Measurements from ENCODE around the gene DOCK3.
A peak's percentile ranks its signal among the peaks of the same experiment; 100 is the strongest.

DOCK3 gene

GRCh38 chr3:51075221-51075775 is 400.6 kb downstream of the DOCK3 start:
- no peak for TF ChIP-seq CTCF (IDR thresholded peaks at IDR 0.05)

- TF ChIP-seq CTCF (IDR thresholded peaks at IDR 0.05): no peak
These were observed 407.6 kb downstream of the DOCK3 start for GRCh38 chr3:51082363-51082762.

- no peak for TF ChIP-seq CTCF (IDR thresholded peaks at IDR 0.05)
These were observed 408.8 kb downstream of the DOCK3 start for GRCh38 chr3:51083490-51083889.

- peak; percentile 84 for TF ChIP-seq CTCF (IDR thresholded peaks at IDR 0.05)
These were observed 425.2 kb downstream of the DOCK3 start for GRCh38 chr3:51099794-51100535.

- no peak for TF ChIP-seq CTCF (IDR thresholded peaks at IDR 0.05)
These were observed 425.8 kb downstream of the DOCK3 start for GRCh38 chr3:51100536-51100851.

GRCh38 chr3:51102396-51102795 is 427.7 kb downstream of the DOCK3 start:
- no peak for TF ChIP-seq CTCF (IDR thresholded peaks at IDR 0.05)

GRCh38 chr3:51106242-51106876 is 431.6 kb downstream of the DOCK3 start:
- TF ChIP-seq CTCF (IDR thresholded peaks at IDR 0.05): no peak
